ENCODE data around the gene IFT122.
A peak's percentile ranks its signal among the peaks of the same experiment; 100 is the strongest.

IFT122 gene

GRCh38 chr3:129557548-129557894 is 117.5 kb downstream of the IFT122 start:
- Mint-ChIP-seq H3K9me3 (no peaks in the 10 kb centered on the region), H3K36me3 (ENCODE audit: insufficient read depth) (peaks cover 10% of the 10 kb centered on the region), H3K27ac (peak overlapping the region; percentile 92 to 98), H3K4me1 (ENCODE audit: low read depth in 2 of 2) (peaks cover 31 to 39% of the 10 kb centered on the region in 2 donors), H3K4me3 (peak overlapping the region in 1 of 2 donors; percentile 76), H3K27me3 (no peaks in the 10 kb centered on the region)
- no peak for DNase-seq
- ATAC-seq (replicated peaks): no peak

DNA sequence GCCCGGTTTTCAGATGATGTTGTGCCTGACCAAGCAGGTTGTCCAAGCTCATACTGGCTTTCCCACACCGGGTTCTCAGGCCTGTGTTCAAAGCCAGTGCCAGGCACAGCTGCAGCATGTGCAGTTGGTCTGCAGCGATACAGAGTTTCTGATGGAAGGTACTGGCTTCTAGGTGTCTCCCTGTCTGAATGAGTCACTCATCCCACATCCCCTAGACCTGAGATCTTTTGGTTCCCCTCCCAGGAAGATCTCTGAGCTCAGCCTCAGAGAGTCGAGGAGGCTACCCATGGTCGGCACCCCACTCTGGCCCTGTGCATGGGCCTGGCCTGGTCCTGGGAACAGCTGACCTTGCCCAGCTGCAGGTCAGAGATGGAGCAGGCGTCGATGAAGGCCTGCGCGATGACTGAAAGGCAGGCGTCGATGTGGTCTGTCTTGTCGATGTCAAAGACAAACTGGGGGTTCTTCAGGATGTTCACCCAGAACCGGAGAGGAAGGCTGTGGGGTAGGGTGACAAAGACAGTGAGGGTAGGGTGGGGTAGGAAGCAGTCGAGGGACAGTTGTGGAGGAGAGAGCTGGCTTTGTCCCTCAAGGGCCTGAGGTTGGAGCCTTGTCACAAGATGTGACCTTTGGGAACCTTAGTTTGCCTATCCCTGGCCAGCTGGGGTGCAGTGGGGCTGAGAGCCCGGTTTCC is 118.2 kb downstream of the IFT122 start:
- Mint-ChIP-seq H3K27ac (peak overlapping the region; percentile 92 to 98), H3K9me3 (no peaks in the 10 kb centered on the region), H3K27me3 (no peaks in the 10 kb centered on the region), H3K4me1 (ENCODE audit: low read depth in 2 of 2) (peaks cover 26 to 32% of the 10 kb centered on the region in 2 donors), H3K4me3 (peak overlapping the region; percentile 68 to 76), H3K36me3 (ENCODE audit: insufficient read depth) (peaks cover 12% of the 10 kb centered on the region)
- peak in 1 of 3 experiments; percentile 33 for DNase-seq
- peak; percentile 87 for ATAC-seq (replicated peaks)

DNA sequence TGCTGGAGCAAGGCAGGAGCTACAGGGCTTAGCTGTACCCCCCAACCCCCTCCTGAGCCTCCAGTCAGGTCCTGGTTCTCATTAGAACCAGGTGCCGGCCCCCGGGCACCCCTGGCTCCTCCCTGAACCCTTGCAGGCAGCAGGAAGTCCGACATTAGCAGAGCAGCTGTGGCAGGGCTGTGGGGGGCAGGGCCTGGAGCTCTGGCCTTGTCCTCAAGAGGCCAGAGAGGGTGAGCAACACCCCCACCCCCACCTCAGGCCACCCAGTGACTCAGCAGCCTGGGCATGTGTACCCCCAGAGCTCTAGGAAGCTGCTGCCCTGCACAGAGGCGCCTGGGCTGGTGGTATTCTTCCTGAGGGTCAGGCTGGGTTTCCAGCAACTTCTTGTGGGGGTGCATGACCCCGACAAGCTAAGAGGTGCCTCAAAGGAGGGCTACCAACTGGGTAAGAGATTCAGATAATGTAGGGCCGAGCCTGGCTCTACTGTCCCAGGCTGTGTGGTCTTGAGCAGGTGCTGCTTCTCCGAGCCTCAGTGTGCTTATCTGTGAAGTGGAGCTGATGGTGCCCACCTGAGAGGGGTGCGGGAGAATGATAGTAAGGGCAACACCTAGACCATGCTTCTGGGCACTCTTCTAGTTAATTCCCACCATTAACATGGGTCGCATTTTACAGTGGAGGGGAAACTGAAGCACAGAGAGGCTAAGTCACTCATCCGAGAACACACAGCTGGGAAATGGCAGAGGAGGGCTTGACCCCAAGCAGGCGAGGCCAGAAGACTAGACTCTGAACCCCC is 118.9 kb downstream of the IFT122 start:
- Mint-ChIP-seq H3K9me3 (no peaks in the 10 kb centered on the region), H3K4me3 (peak overlapping the region; percentile 68 to 76), H3K36me3 (ENCODE audit: insufficient read depth) (peaks cover 17% of the 10 kb centered on the region), H3K27ac (peak overlapping the region; percentile 92 to 98), H3K27me3 (no peaks in the 10 kb centered on the region), H3K4me1 (ENCODE audit: low read depth in 2 of 2) (peaks cover 24 to 30% of the 10 kb centered on the region in 2 donors)
- DNase-seq: no peak
- peak; percentile 34 for ATAC-seq (replicated peaks)

GRCh38 chr3:129559565-129560079 is 119.6 kb downstream of the IFT122 start:
- H3K27me3 Mint-ChIP-seq: no peaks in the 10 kb centered on the region
- peaks cover 18 to 26% of the 10 kb centered on the region in 2 donors for H3K4me1 Mint-ChIP-seq (ENCODE audit: low read depth in 2 of 2)
- peaks cover 17% of the 10 kb centered on the region for H3K36me3 Mint-ChIP-seq (ENCODE audit: insufficient read depth)
- no peaks in the 10 kb centered on the region for H3K9me3 Mint-ChIP-seq
- DNase-seq (no peak), ATAC-seq (replicated peaks) (no peak)
- H3K4me3 Mint-ChIP-seq: no peak overlapping the region
- peak overlapping the region in 1 of 2 donors; percentile 98 for H3K27ac Mint-ChIP-seq

DNA sequence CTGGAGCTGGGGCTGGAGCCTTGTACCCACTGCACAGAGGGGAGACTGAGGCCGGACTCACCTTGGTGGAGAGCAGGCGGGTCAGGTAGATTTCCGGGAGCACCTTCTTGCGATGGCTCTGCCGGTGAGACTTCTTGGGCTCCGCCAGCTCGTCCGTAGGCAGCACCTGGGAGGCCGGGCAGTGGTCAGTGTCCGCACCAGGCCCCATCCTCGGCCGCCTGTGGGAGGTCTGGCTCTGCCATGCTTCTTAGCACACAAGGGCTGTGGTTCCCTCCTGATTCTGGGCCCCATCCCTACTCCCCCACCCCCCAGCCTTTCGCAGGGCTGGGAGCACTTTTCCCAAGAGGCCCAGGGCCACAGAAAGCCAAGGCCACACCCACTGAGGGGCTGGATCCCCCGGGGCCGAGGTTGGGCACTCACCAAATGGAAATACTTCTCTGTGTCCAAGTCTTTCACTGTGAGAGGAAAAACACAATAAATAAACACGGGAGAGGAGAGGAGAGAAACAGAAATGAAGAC is 120.3 kb downstream of the IFT122 start:
- ATAC-seq (replicated peaks): no peak
- no peaks in the 10 kb centered on the region for H3K9me3 Mint-ChIP-seq
- no peak for DNase-seq
- peaks cover 17% of the 10 kb centered on the region for H3K36me3 Mint-ChIP-seq (ENCODE audit: insufficient read depth)
- peaks cover 18 to 24% of the 10 kb centered on the region in 2 donors for H3K4me1 Mint-ChIP-seq (ENCODE audit: low read depth in 2 of 2)
- H3K27ac Mint-ChIP-seq: peak overlapping the region; percentile 83 to 98
- H3K4me3 Mint-ChIP-seq: no peak overlapping the region
- H3K27me3 Mint-ChIP-seq: no peaks in the 10 kb centered on the region

- ATAC-seq (replicated peaks): no peak
- peaks cover 20% of the 10 kb centered on the region for H3K36me3 Mint-ChIP-seq (ENCODE audit: insufficient read depth)
- no peak for DNase-seq
- no peaks in the 10 kb centered on the region for H3K27me3 Mint-ChIP-seq
- H3K4me3 Mint-ChIP-seq: no peak overlapping the region
- H3K27ac Mint-ChIP-seq: peak overlapping the region in 1 of 2 donors; percentile 83
- H3K4me1 Mint-ChIP-seq (ENCODE audit: low read depth in 2 of 2): peaks cover 21 to 24% of the 10 kb centered on the region in 2 donors
- H3K9me3 Mint-ChIP-seq: no peaks in the 10 kb centered on the region
Observed at GRCh38 chr3:129560911-129561594, 121.0 kb downstream of the IFT122 start.

GRCh38 chr3:129561619-129562248 is 121.7 kb downstream of the IFT122 start:
- Mint-ChIP-seq H3K4me3 (no peak overlapping the region), H3K27me3 (no peaks in the 10 kb centered on the region), H3K36me3 (ENCODE audit: insufficient read depth) (peaks cover 24% of the 10 kb centered on the region), H3K4me1 (ENCODE audit: low read depth in 2 of 2) (peaks cover 28 to 31% of the 10 kb centered on the region in 2 donors), H3K27ac (no peak overlapping the region), H3K9me3 (no peaks in the 10 kb centered on the region)
- no peak for ATAC-seq (replicated peaks)
- DNase-seq: no peak

GRCh38 chr3:129562803-129563202 is 122.8 kb downstream of the IFT122 start:
- peak overlapping the region; percentile 38 to 90 for H3K27ac Mint-ChIP-seq
- no peaks in the 10 kb centered on the region for H3K9me3 Mint-ChIP-seq
- no peaks in the 10 kb centered on the region for H3K27me3 Mint-ChIP-seq
- H3K36me3 Mint-ChIP-seq (ENCODE audit: insufficient read depth): peaks cover 21% of the 10 kb centered on the region
- no peak overlapping the region for H3K4me3 Mint-ChIP-seq
- DNase-seq (no peak), ATAC-seq (replicated peaks) (no peak)
- peaks cover 32 to 33% of the 10 kb centered on the region in 2 donors for H3K4me1 Mint-ChIP-seq (ENCODE audit: low read depth in 2 of 2)

DNA sequence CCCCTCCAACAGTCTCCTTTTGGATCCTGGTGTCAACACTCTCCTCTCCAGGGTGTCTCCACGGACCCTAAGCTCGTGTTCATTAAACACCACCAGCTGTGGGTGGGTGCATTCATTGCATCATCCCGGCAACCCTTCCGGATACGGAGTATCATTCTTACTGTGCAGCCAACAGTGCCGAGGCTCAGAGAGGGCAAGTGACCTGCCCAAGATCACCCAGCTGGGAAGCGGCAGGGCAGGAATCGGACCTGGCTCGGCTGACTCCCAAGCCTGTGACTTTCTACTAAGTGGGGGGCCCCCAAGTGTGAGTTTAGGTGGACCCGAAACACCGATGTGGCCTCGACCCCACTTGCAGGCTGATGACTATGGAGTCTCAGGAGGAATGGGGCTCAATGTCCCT is 123.3 kb downstream of the IFT122 start:
- H3K27me3 Mint-ChIP-seq: no peaks in the 10 kb centered on the region
- no peaks in the 10 kb centered on the region for H3K9me3 Mint-ChIP-seq
- H3K36me3 Mint-ChIP-seq (ENCODE audit: insufficient read depth): peaks cover 22% of the 10 kb centered on the region
- no peak for ATAC-seq (replicated peaks)
- DNase-seq: no peak
- peaks cover 29 to 32% of the 10 kb centered on the region in 2 donors for H3K4me1 Mint-ChIP-seq (ENCODE audit: low read depth in 2 of 2)
- H3K27ac Mint-ChIP-seq: peak overlapping the region; percentile 38 to 90
- H3K4me3 Mint-ChIP-seq: no peak overlapping the region

DNA sequence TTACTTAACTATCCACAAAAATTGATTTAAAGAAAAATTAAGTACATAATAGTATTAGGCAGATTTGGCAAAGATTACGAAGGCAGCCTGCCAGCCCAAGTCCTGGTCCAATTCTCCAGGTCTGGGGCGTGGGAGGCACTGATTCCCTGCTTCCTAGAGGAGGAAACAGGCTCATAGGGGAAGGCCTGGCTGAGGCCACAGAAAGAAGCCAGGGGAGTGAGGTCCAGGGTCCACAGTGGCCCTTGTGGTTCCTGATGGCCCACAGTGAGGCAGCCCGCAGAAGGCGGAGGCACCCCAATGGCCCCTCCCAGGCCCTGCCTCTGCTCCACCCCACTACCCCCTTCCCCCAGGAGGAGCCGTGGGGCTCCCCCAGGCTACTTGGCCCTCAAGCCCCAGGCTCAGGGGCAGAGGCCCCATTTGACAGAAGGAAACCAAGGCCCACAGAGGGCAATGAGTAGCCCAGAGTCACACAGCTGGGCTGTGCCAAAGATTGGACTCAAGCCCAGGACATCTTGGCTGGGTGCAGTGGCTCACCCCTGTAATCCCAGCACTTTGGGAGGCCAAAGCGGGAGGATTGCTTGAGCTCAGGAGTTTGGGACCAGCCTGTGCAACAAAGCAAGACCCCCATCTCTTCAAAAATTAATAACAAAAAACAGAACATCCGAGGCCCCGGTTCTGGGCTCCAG is 124.0 kb downstream of the IFT122 start:
- no peak for ATAC-seq (replicated peaks)
- Mint-ChIP-seq H3K9me3 (no peaks in the 10 kb centered on the region), H3K4me1 (ENCODE audit: low read depth in 2 of 2) (peaks cover 31 to 35% of the 10 kb centered on the region in 2 donors), H3K36me3 (ENCODE audit: insufficient read depth) (peaks cover 24% of the 10 kb centered on the region), H3K27me3 (no peaks in the 10 kb centered on the region), H3K4me3 (no peak overlapping the region), H3K27ac (peak overlapping the region in 1 of 2 donors; percentile 90)
- no peak for DNase-seq

- no peak for DNase-seq
- Mint-ChIP-seq H3K36me3 (ENCODE audit: insufficient read depth) (peaks cover 29% of the 10 kb centered on the region), H3K27me3 (no peaks in the 10 kb centered on the region), H3K9me3 (no peaks in the 10 kb centered on the region), H3K4me3 (no peak overlapping the region), H3K4me1 (ENCODE audit: low read depth in 2 of 2) (peaks cover 40 to 46% of the 10 kb centered on the region in 2 donors), H3K27ac (peak overlapping the region; percentile 35 to 90)
- ATAC-seq (replicated peaks): no peak
Observed at GRCh38 chr3:129564981-129565644, 125.1 kb downstream of the IFT122 start.

- H3K4me1 Mint-ChIP-seq (ENCODE audit: low read depth in 2 of 2): peaks cover 36 to 42% of the 10 kb centered on the region in 2 donors
- ATAC-seq (replicated peaks): no peak
- no peaks in the 10 kb centered on the region for H3K9me3 Mint-ChIP-seq
- peaks cover 36% of the 10 kb centered on the region for H3K36me3 Mint-ChIP-seq (ENCODE audit: insufficient read depth)
- no peaks in the 10 kb centered on the region for H3K27me3 Mint-ChIP-seq
- peak overlapping the region; percentile 79 to 90 for H3K27ac Mint-ChIP-seq
- H3K4me3 Mint-ChIP-seq: no peak overlapping the region
- DNase-seq: no peak
Observed at GRCh38 chr3:129565902-129566301, 125.9 kb downstream of the IFT122 start.
